IMR-90 (cell line): ENCODE measurements around the gene ADAMTS20. TPM values are rescaled to one million over a fixed set of nuclear protein-coding genes. Genes with fewer than 3 reads are reported as not detected.

ENCODE experiments used
- ATAC-seq: fragments of 200-7000 bp; cut with Tn5 transposase; 2 replicates; pipeline ENCODE4 v1.9.1; 2020; ENCODE audit warnings: low read depth, mild to moderate bottlenecking, moderate library complexity
- BruUV-seq: library from RNA; stranded (reverse); fragments of 400-500 nt; replicated peaks from 2 replicates; lab custom pipeline; 2021; lab: Mats Ljungman, UMichigan
- CTCF ChIA-PET: fragments of 300-600 bp; formaldehyde crosslinking; extraction: SDS; loops from one replicate; lab custom pipeline; 2021; ENCODE audit warnings: antibody characterized with exemption; lab: Yijun Ruan, JAX
- POLR2A ChIA-PET: fragments of 300-600 bp; sonication (Branson Sonifier 250); formaldehyde crosslinking; loops from one replicate; lab custom pipeline; 2022; ENCODE audit warnings: antibody characterized with exemption; ENCODE audit not compliant: unreplicated experiment; lab: Charles Lee
- DNase-seq: peaks from one replicate; pipeline ENCODE4 v3.0.0; 2013
- H2AFZ ChIP-seq: replicated peaks from 2 replicates; pipeline ENCODE3; 2013; ENCODE audit warnings: low read length, mild to moderate bottlenecking; ENCODE audit not compliant: poor library complexity
- H2AK5ac ChIP-seq: 2 replicates; pipeline ENCODE4 v1.6.1; 2013; ENCODE audit warnings: low read depth, low read length, inconsistent platforms
- H2AK9ac ChIP-seq: replicated peaks from 2 replicates; pipeline ENCODE3; 2013; ENCODE audit warnings: mild to moderate bottlenecking, low read depth, low read length, moderate library complexity; ENCODE audit not compliant: poor library complexity
- H2BK120ac ChIP-seq: 2 replicates; pipeline ENCODE4 v1.6.1; 2013; ENCODE audit warnings: low read depth, low read length, inconsistent platforms
- H2BK15ac ChIP-seq: 3 replicates; pipeline ENCODE4 v1.6.1; 2013; ENCODE audit warnings: low read depth, low read length, inconsistent platforms
- H2BK20ac ChIP-seq: 2 replicates; pipeline ENCODE4 v1.6.1; 2013; ENCODE audit warnings: low read depth, mild to moderate bottlenecking, inconsistent platforms, low read length, moderate library complexity
- H2BK5ac ChIP-seq: 2 replicates; pipeline ENCODE4 v1.6.1; 2013; ENCODE audit warnings: mild to moderate bottlenecking, low read depth, low read length, inconsistent platforms; ENCODE audit not compliant: poor library complexity, severe bottlenecking
- H3K14ac ChIP-seq: replicated peaks from 2 replicates; pipeline ENCODE4 v1.6.1; 2013; ENCODE audit warnings: low read depth, low read length, inconsistent platforms
- H3K18ac ChIP-seq: 2 replicates; pipeline ENCODE4 v1.6.1; 2013; ENCODE audit warnings: low read depth, low read length, control low read depth
- H3K23ac ChIP-seq: 2 replicates; pipeline ENCODE4 v1.6.1; 2013; ENCODE audit warnings: low read depth, low read length, inconsistent platforms
- H3K27ac ChIP-seq: 2 replicates; pipeline ENCODE4 v1.5.1; 2013; ENCODE audit warnings: mild to moderate bottlenecking, control low read depth, low read length; ENCODE audit not compliant: insufficient read depth
- H3K27me3 ChIP-seq: 2 replicates; pipeline ENCODE4 v1.6.1; 2013; ENCODE audit warnings: low read length; ENCODE audit not compliant: control insufficient read depth, insufficient read depth
- H3K36me3 ChIP-seq: 2 replicates; pipeline ENCODE4 v1.6.1; 2013; ENCODE audit warnings: low read length, mixed read lengths; ENCODE audit not compliant: control insufficient read depth, insufficient read depth
- H3K4ac ChIP-seq: 2 replicates; pipeline ENCODE4 v1.6.1; 2013; ENCODE audit warnings: low read depth, low read length, inconsistent platforms
- H3K4me1 ChIP-seq: 2 replicates; pipeline ENCODE4 v1.6.1; 2013; ENCODE audit warnings: low read length, mixed read lengths; ENCODE audit not compliant: control insufficient read depth, insufficient read depth
- H3K4me2 ChIP-seq: 2 replicates; pipeline ENCODE4 v1.6.1; 2013; ENCODE audit warnings: low read depth, mild to moderate bottlenecking, control low read depth, low read length, moderate library complexity
- H3K4me3 ChIP-seq: 2 replicates; pipeline ENCODE4 v1.5.1; 2013; ENCODE audit warnings: low read depth, mild to moderate bottlenecking, control low read depth, low read length, moderate library complexity; ENCODE audit not compliant: insufficient read depth
- H3K56ac ChIP-seq: 2 replicates; pipeline ENCODE4 v1.6.1; 2013; ENCODE audit warnings: low read length, inconsistent platforms; ENCODE audit not compliant: insufficient read depth; ENCODE audit errors: extremely low read depth
- H3K79me1 ChIP-seq, 2 experiments: 2 replicates each; pipeline ENCODE4 v1.6.1; 2013; ENCODE audit warnings: low read length in 2 of 2, inconsistent platforms in 1 of 2, low read depth in 1 of 2
- H3K9ac ChIP-seq: 2 replicates; pipeline ENCODE4 v1.6.1; 2013; ENCODE audit warnings: low read depth, low read length, control low read depth
- H3K9me1 ChIP-seq: 2 replicates; pipeline ENCODE4 v1.6.1; 2013; ENCODE audit warnings: low read length, inconsistent platforms; ENCODE audit not compliant: insufficient read depth
- H3K9me3 ChIP-seq: 2 replicates; pipeline ENCODE4 v1.6.1; 2013; ENCODE audit warnings: low read length; ENCODE audit not compliant: control insufficient read depth, insufficient read depth
- H4K20me1 ChIP-seq: 2 replicates; pipeline ENCODE4 v1.6.1; 2013; ENCODE audit warnings: low read length, inconsistent platforms; ENCODE audit not compliant: insufficient read depth
- H4K5ac ChIP-seq: 2 replicates; pipeline ENCODE4 v1.6.1; 2013; ENCODE audit warnings: mild to moderate bottlenecking, low read depth, low read length, control low read depth
- H4K8ac ChIP-seq, 2 experiments: 2 replicates each; pipeline ENCODE4 v1.6.1; 2013; ENCODE audit warnings: low read depth in 2 of 2, low read length in 2 of 2, control low read depth in 1 of 2, inconsistent platforms in 1 of 2
- H4K91ac ChIP-seq: 2 replicates; pipeline ENCODE4 v1.6.1; 2013; ENCODE audit warnings: low read depth, low read length, inconsistent platforms; ENCODE audit not compliant: insufficient read depth
- FOS ChIP-seq: fragments of 150-350 bp; IDR thresholded peaks from 2 replicates; pipeline ENCODE4 v1.6.1; 2016; ENCODE audit warnings: low read depth, low read length
- MAZ ChIP-seq: IDR thresholded peaks from 2 replicates; pipeline ENCODE4 v1.6.1; 2012; ENCODE audit warnings: low read depth, mild to moderate bottlenecking, low read length, improper control_type of control experiment, moderate library complexity, borderline replicate concordance
- NFE2L2 ChIP-seq: fragments of 150-350 bp; IDR thresholded peaks from 2 replicates; pipeline ENCODE4 v1.6.1; 2016; ENCODE audit warnings: low read depth, mild to moderate bottlenecking, low read length
- RAD21 ChIP-seq: IDR thresholded peaks from 2 replicates; pipeline ENCODE4 v1.6.1; 2012; ENCODE audit warnings: low read length, improper control_type of control experiment
- SMC3 ChIP-seq: fragments of 150-350 bp; IDR thresholded peaks from 2 replicates; pipeline ENCODE4 v1.6.1; 2016; ENCODE audit warnings: low read depth, mild to moderate bottlenecking, antibody characterized with exemption, low read length, moderate library complexity
- dilution Hi-C: fragments of 300-500 bp; cut with HindIII; formaldehyde crosslinking; loops from one replicate; pipeline ENCODE4 v1.14.3; 2018; ENCODE audit warnings: low sequenced_read_pairs; ENCODE audit not compliant: unreplicated experiment
- in situ Hi-C: fragments of 300-500 bp; cut with MboI; formaldehyde crosslinking; loops from 3 replicates; pipeline ENCODE4 v1.14.3; 2019; ENCODE audit warnings: low sequenced_read_pairs, inconsistent platforms, mixed read lengths
- intact Hi-C: fragments of 100-400 bp; cut with micrococcal nuclease; formaldehyde crosslinking; loops from 2 replicates; pipeline ENCODE4 v1.10.0; 2022
- polyA plus RNA-seq, 3 experiments: library from polyadenylated mRNA; depleted of rRNA; stranded (reverse); fragments of >200 nt; gene quantifications; 2 replicates each; pipeline ENCODE4 v1.2.3, GENCODE V29; 2012; ENCODE audit warnings: low replicate concordance in 1 of 3
- total RNA-seq: library from RNA; depleted of rRNA; stranded (reverse); fragments of >200 nt; gene quantifications from 2 replicates; pipeline ENCODE4 v1.2.3, GENCODE V29; 2012
- TF ChIP-seq, protein P1 (sequence below): conservative IDR thresholded peaks from 2 replicates; pipeline ENCODE4 v1.5.1; 2012; ENCODE audit warnings: mild to moderate bottlenecking, low read depth, low read length, improper control_type of control experiment

The ADAMTS20 gene
- total and polyA plus RNA-seq, 2 of the 4 experiments (the other 2 are of a cell fraction), result not detected

- no peak overlapping the region for H2AK5ac ChIP-seq
- no peak overlapping the region for H4K91ac ChIP-seq
- peak; percentile 13; the same call in 1 of the 2 replicates for TF ChIP-seq MAZ
- peak; percentile 58 for TF ChIP-seq SMC3
- TF ChIP-seq FOS, result 0 out of 2 replicates have a peak, but pooled peaks have one; percentile 40
- TF ChIP-seq, protein P1, sequence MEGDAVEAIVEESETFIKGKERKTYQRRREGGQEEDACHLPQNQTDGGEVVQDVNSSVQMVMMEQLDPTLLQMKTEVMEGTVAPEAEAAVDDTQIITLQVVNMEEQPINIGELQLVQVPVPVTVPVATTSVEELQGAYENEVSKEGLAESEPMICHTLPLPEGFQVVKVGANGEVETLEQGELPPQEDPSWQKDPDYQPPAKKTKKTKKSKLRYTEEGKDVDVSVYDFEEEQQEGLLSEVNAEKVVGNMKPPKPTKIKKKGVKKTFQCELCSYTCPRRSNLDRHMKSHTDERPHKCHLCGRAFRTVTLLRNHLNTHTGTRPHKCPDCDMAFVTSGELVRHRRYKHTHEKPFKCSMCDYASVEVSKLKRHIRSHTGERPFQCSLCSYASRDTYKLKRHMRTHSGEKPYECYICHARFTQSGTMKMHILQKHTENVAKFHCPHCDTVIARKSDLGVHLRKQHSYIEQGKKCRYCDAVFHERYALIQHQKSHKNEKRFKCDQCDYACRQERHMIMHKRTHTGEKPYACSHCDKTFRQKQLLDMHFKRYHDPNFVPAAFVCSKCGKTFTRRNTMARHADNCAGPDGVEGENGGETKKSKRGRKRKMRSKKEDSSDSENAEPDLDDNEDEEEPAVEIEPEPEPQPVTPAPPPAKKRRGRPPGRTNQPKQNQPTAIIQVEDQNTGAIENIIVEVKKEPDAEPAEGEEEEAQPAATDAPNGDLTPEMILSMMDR, result peak; percentile 87
- TF ChIP-seq NFE2L2, result no peak
- TF ChIP-seq RAD21, result peak; percentile 88
- H2AK9ac ChIP-seq, result no peak overlapping the region
- ChIA-PET CTCF (interaction anchor here (0.5 to 2.6 kb wide), 9 partner anchors 10 to 856 kb away, joined by 3 to 10 read pairs (median 3); no protein-coding TSS in a partner anchor), POLR2A (no interaction called here)
- H2BK20ac ChIP-seq, result peak overlapping the region; percentile 36; the same call in 1 of the 2 replicates
- H3K4me1 ChIP-seq, result peaks cover 3% of the 10 kb centered on the region
- H2BK15ac ChIP-seq, result no peak overlapping the region
- H3K79me1 ChIP-seq, result no peaks in the 10 kb centered on the region
- no peaks in the 10 kb centered on the region for H4K20me1 ChIP-seq
- H3K18ac ChIP-seq, result no peak overlapping the region
- dilution Hi-C loops, result no loop called here
- peak overlapping the region; percentile 17; the same call in 1 of the 2 replicates for H4K5ac ChIP-seq
- H3K9me3 ChIP-seq, result no peaks in the 10 kb centered on the region; the same call in 1 of the 2 replicates
- H3K9ac ChIP-seq, result peak overlapping the region; percentile 28; the same call in 1 of the 2 replicates
- no peak overlapping the region for H2AFZ ChIP-seq
- no peaks in the 10 kb centered on the region for H3K9me1 ChIP-seq
- no TSS peak for BruUV-seq
- H3K56ac ChIP-seq, result no peak overlapping the region
- intact Hi-C loops, result loop anchor here (5.0 to 10.0 kb wide), 8 partner anchors 284 to 1212 kb away; no protein-coding TSS in a partner anchor
- no peaks in the 10 kb centered on the region for H3K36me3 ChIP-seq
- H3K27ac ChIP-seq, result no peak overlapping the region
- no peak overlapping the region for H3K14ac ChIP-seq
- no peak overlapping the region for H3K23ac ChIP-seq
- peak; percentile 76 for DNase-seq
- peak; percentile 92 for ATAC-seq
- in situ Hi-C loops, result loop anchor here (5.0 to 10.0 kb wide), 2 partner anchors 754 to 857 kb away; partner anchors contain the start of gene PRICKLE1
- no peak overlapping the region; the same call in 1 of the 2 replicates for H3K4ac ChIP-seq
- H3K27me3 ChIP-seq, result no peaks in the 10 kb centered on the region
- peak overlapping the region; percentile 63 for H2BK5ac ChIP-seq
- peak overlapping the region; percentile 44; the same call in 1 of the 2 replicates for H3K4me2 ChIP-seq
- no peak overlapping the region for H3K4me3 ChIP-seq
- peak overlapping the region in 1 of 2 experiments; percentile 79; a peak in 2 of 4 replicates for H4K8ac ChIP-seq
- H2BK120ac ChIP-seq, result peak overlapping the region; percentile 66; the same call in 1 of the 2 replicates
These were observed 213.0 kb downstream of the ADAMTS20 start for GRCh38 chr12:43338848-43339526.
